Measurements from ENCODE around the gene BRINP1. TPM values are rescaled to one million over a fixed set of nuclear protein-coding genes. Genes with fewer than 3 reads are reported as not detected.

The BRINP1 gene
- total RNA-seq, 3 donors from 2014 or later (not counting 1 experiment from before 2014, with no cell fraction given), result not detected

DNA sequence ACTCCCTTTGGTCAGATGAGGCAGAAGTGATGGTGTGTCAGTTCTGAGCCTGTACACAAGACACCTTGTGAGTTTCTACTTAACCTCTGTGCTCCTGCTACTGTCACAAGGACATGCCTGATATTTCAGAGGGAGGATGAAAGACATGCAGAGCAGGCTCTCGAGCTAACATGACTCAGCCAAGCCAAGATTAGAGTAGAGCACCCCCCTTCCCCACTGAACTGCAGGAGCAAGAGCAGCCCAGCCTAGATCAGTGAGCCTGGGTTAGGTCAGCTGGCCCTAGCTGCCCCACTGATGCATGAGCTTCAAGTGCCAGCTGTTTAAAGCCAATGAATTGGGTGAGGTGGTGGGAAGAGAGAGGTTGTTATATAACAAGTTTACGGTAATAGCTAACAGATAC is 36.7 kb downstream of the BRINP1 start:
- no peaks in the 10 kb centered on the region for H3K4me1 ChIP-seq (ENCODE audit: control insufficient read depth, insufficient read depth, low read length)
- no peak overlapping the region for H3K27ac Mint-ChIP-seq
- DNase-seq (no peak), ATAC-seq (no peak)
- no peaks in the 10 kb centered on the region for H3K27me3 ChIP-seq (ENCODE audit: control insufficient read depth, insufficient read depth, low read length)
- 69% methylated on average over 1 of the region's 2 CpGs for WGBS (ENCODE audit: insufficient coverage)
- H3K4me1 Mint-ChIP-seq, result no peaks in the 10 kb centered on the region
- H3K4me3 Mint-ChIP-seq, result no peak overlapping the region
- no peaks in the 10 kb centered on the region for H3K27me3 Mint-ChIP-seq (ENCODE audit: low read depth in 2 of 2)
- no peaks in the 10 kb centered on the region for H3K36me3 Mint-ChIP-seq
- no peak overlapping the region for H3K27ac ChIP-seq (ENCODE audit: low read length)
- no peak overlapping the region for H3K4me3 ChIP-seq (ENCODE audit: low read length)
- H3K9me3 Mint-ChIP-seq, result peaks cover 13% of the 10 kb centered on the region in 2 donors
- no peaks in the 10 kb centered on the region for H3K9me3 ChIP-seq (ENCODE audit: control insufficient read depth, insufficient read depth, low read length)
- TF ChIP-seq, protein P1, sequence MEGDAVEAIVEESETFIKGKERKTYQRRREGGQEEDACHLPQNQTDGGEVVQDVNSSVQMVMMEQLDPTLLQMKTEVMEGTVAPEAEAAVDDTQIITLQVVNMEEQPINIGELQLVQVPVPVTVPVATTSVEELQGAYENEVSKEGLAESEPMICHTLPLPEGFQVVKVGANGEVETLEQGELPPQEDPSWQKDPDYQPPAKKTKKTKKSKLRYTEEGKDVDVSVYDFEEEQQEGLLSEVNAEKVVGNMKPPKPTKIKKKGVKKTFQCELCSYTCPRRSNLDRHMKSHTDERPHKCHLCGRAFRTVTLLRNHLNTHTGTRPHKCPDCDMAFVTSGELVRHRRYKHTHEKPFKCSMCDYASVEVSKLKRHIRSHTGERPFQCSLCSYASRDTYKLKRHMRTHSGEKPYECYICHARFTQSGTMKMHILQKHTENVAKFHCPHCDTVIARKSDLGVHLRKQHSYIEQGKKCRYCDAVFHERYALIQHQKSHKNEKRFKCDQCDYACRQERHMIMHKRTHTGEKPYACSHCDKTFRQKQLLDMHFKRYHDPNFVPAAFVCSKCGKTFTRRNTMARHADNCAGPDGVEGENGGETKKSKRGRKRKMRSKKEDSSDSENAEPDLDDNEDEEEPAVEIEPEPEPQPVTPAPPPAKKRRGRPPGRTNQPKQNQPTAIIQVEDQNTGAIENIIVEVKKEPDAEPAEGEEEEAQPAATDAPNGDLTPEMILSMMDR (IDR thresholded peaks at IDR 0.05), result no peak
- intact Hi-C loops (cut with micrococcal nuclease), result no loop called here
- H3K36me3 ChIP-seq (ENCODE audit: control insufficient read depth, insufficient read depth, low read length), result no peaks in the 10 kb centered on the region

DNA sequence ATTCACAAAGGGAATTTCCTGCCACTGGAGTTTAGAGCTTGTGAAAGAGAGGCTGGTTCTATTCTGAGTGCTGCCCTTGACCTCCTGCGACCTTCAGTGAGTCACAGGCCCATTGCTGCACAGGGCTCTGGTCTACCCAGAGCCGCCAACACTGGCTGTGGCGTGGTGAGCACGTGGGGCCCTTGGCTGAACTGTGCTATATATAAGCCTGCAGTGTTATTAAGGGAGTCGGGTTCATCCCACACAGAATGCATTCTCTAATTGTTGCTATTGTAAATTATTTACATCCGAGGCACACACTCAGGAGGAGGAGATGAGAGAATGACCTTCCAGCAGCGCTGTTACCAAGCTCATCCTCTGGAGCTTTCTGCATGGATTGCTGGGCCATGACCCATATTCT is 47.1 kb downstream of the BRINP1 start:
- Mint-ChIP-seq H3K4me3 (no peak overlapping the region), H3K27me3 (ENCODE audit: low read depth in 2 of 2) (no peaks in the 10 kb centered on the region), H3K9me3 (peaks cover 10 to 17% of the 10 kb centered on the region in 2 donors), H3K36me3 (no peaks in the 10 kb centered on the region), H3K4me1 (no peaks in the 10 kb centered on the region), H3K27ac (no peak overlapping the region)
- Histone ChIP-seq H3K27me3 (ENCODE audit: control insufficient read depth, insufficient read depth, low read length) (no peaks in the 10 kb centered on the region), H3K4me1 (ENCODE audit: control insufficient read depth, insufficient read depth, low read length) (no peaks in the 10 kb centered on the region), H3K9me3 (ENCODE audit: control insufficient read depth, insufficient read depth, low read length) (peaks cover 2% of the 10 kb centered on the region), H3K36me3 (ENCODE audit: control insufficient read depth, insufficient read depth, low read length) (no peaks in the 10 kb centered on the region), H3K27ac (ENCODE audit: low read length) (no peak overlapping the region), H3K4me3 (ENCODE audit: low read length) (no peak overlapping the region)
- 82% methylated on average over 6 of the region's 7 CpGs for WGBS (ENCODE audit: insufficient coverage)
- DNase-seq (no peak), ATAC-seq (no peak)
- TF ChIP-seq, protein P1 (IDR thresholded peaks at IDR 0.05), result no peak
- intact Hi-C loops (cut with micrococcal nuclease), result no loop called here

DNA sequence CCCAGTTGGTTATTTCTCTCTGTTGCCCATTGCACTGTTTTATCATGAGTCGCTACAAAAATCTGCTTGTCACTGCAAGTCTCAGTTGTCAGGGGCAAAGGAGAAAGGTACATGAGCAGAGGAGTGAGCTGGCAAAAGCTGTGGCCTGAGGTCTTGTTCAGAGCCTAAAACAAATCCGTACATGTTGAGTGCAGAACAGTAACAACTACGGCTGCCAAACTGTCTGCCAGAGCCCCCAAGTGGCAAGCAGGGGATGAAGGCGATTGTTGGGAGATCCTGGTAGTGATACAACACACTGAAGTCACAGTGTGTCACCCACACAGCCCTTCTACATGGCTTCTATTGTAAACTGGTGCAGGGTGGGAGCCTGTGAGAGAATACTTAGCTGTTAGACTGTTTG is 50.9 kb downstream of the BRINP1 start:
- DNase-seq, result no peak
- H3K4me3 Mint-ChIP-seq, result no peak overlapping the region
- TF ChIP-seq, protein P1 (IDR thresholded peaks at IDR 0.05), result no peak
- Histone ChIP-seq H3K36me3 (ENCODE audit: control insufficient read depth, insufficient read depth, low read length) (no peaks in the 10 kb centered on the region), H3K27ac (ENCODE audit: low read length) (no peak overlapping the region), H3K9me3 (ENCODE audit: control insufficient read depth, insufficient read depth, low read length) (peaks cover 2% of the 10 kb centered on the region), H3K4me3 (ENCODE audit: low read length) (no peak overlapping the region), H3K4me1 (ENCODE audit: control insufficient read depth, insufficient read depth, low read length) (no peaks in the 10 kb centered on the region), H3K27me3 (ENCODE audit: control insufficient read depth, insufficient read depth, low read length) (no peaks in the 10 kb centered on the region)
- intact Hi-C loops (cut with micrococcal nuclease), result no loop called here
- H3K27ac Mint-ChIP-seq, result no peak overlapping the region
- peaks cover 6 to 15% of the 10 kb centered on the region in 2 donors for H3K9me3 Mint-ChIP-seq
- H3K27me3 Mint-ChIP-seq (ENCODE audit: low read depth in 2 of 2), result no peaks in the 10 kb centered on the region
- no peaks in the 10 kb centered on the region for H3K36me3 Mint-ChIP-seq
- WGBS (ENCODE audit: insufficient coverage), result 56% methylated on average over 4 of the region's 4 CpGs
- H3K4me1 Mint-ChIP-seq, result no peaks in the 10 kb centered on the region
- ATAC-seq, result no peak

DNA sequence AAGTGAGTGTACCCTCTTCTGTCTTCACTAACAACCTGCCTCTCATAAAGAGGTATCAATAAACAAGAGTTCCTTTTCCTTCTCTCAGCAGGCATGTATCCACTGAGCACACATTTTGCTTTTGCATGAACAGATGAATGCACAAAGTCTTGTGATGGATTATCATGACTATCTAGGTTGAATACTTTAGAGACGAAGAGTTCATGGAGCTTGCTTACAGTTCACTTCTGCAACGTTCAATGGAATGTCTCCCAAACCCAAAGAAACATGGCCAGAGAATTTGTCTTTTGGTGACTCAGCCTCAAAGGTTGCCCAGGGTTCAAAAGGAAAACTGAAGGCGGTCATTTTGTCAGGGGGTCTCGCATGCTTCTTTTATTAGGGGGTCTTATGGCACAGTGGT is 55.4 kb downstream of the BRINP1 start:
- WGBS (ENCODE audit: insufficient coverage), result 91% methylated on average over 4 of the region's 4 CpGs
- H3K27ac Mint-ChIP-seq, result no peak overlapping the region
- H3K9me3 Mint-ChIP-seq, result peaks cover 6 to 9% of the 10 kb centered on the region in 2 donors
- no peaks in the 10 kb centered on the region for H3K36me3 Mint-ChIP-seq
- H3K4me3 Mint-ChIP-seq, result no peak overlapping the region
- intact Hi-C loops (cut with micrococcal nuclease), result no loop called here
- DNase-seq (no peak), ATAC-seq (no peak)
- no peaks in the 10 kb centered on the region for H3K4me1 Mint-ChIP-seq
- Histone ChIP-seq H3K4me1 (ENCODE audit: control insufficient read depth, insufficient read depth, low read length) (no peaks in the 10 kb centered on the region), H3K9me3 (ENCODE audit: control insufficient read depth, insufficient read depth, low read length) (no peaks in the 10 kb centered on the region), H3K4me3 (ENCODE audit: low read length) (no peak overlapping the region), H3K36me3 (ENCODE audit: control insufficient read depth, insufficient read depth, low read length) (no peaks in the 10 kb centered on the region), H3K27ac (ENCODE audit: low read length) (no peak overlapping the region), H3K27me3 (ENCODE audit: control insufficient read depth, insufficient read depth, low read length) (no peaks in the 10 kb centered on the region)
- no peaks in the 10 kb centered on the region for H3K27me3 Mint-ChIP-seq (ENCODE audit: low read depth in 2 of 2)
- TF ChIP-seq, protein P1 (IDR thresholded peaks at IDR 0.05), result no peak

Data from natural killer cell (primary cell).